ENCODE results near the gene MCUB. TPM values are rescaled to one million over a fixed set of nuclear protein-coding genes. Genes with fewer than 3 reads are reported as not detected.

Gene MCUB
- polyA plus RNA-seq, 2 of the 4 experiments (the other 2 are of a cell fraction), result 14.6 to 21.9 TPM

GRCh38 chr4:109648997-109649575 is 89.0 kb downstream of the MCUB start:
- 84% methylated on average over 2 of the region's 2 CpGs for WGBS (ENCODE audit: missing lambda C conversion rate)
- H3K4me3 ChIP-seq, result no peak overlapping the region
- FAIRE-seq, result no peak

GRCh38 chr4:109649872-109650271 is 89.8 kb downstream of the MCUB start:
- DNase-seq (ENCODE audit: low read depth in 1 of 2, low spot score in 1 of 2) (no peak), ATAC-seq (no peak), FAIRE-seq (no peak)
- TF ChIP-seq HES2 (IDR thresholded peaks at IDR 0.05), result no peak
- no peak for TF ChIP-seq ZNF302 (CRISPR knock-in tag; IDR thresholded peaks at IDR 0.05)
- TF ChIP-seq CHD2 (IDR thresholded peaks at IDR 0.05; ENCODE audit: low read length, partially characterized antibody), result no peak
- TF ChIP-seq TP53 (CRISPR knock-in tag; IDR thresholded peaks at IDR 0.05), result no peak
- TF ChIP-seq CBX8 (IDR thresholded peaks at IDR 0.05), result no peak
- no peak overlapping the region for H3K4me3 ChIP-seq
- no peaks in the 10 kb centered on the region for H3K4me1 ChIP-seq
- POLR2A ChIA-PET, result no interaction called here
- CTCF ChIA-PET, result no interaction called here
- H3K4me2 ChIP-seq, result no peak overlapping the region
- WGBS (ENCODE audit: missing lambda C conversion rate), result 91% methylated on average over 1 of the region's 1 CpG
- no peaks in the 10 kb centered on the region for H3K9me3 ChIP-seq
- H3K27ac ChIP-seq, result no peak overlapping the region

More at GRCh38 chr4:109648997-109649575, 89.0 kb downstream of the MCUB start:
- H3K4me2 ChIP-seq, result no peak overlapping the region
- ChIA-PET CTCF (no interaction called here), POLR2A (no interaction called here)
- H3K9me3 ChIP-seq, result no peaks in the 10 kb centered on the region
- TF ChIP-seq CHD4 (IDR thresholded peaks at IDR 0.05; ENCODE audit: borderline replicate concordance), result no peak
- no peak for TF ChIP-seq SREBF2 (IDR thresholded peaks at IDR 0.05)
- no peak for TF ChIP-seq EHMT2 (IDR thresholded peaks at IDR 0.05; ENCODE audit: low read depth)
- TF ChIP-seq RFX5 (IDR thresholded peaks at IDR 0.05), result no peak
- TF ChIP-seq CBX8 (IDR thresholded peaks at IDR 0.05), result no peak
- no peak for TF ChIP-seq KDM5A (IDR thresholded peaks at IDR 0.05)
- no peak for TF ChIP-seq SMC3 (IDR thresholded peaks at IDR 0.05)
- no peak for TF ChIP-seq ATOH8 (CRISPR knock-in tag; IDR thresholded peaks at IDR 0.05; ENCODE audit: low read depth)
- no peak for TF ChIP-seq USF2 (IDR thresholded peaks at IDR 0.05)
- no peak for TF ChIP-seq ZFP36 (IDR thresholded peaks at IDR 0.05; ENCODE audit: borderline replicate concordance, partially characterized antibody)
- no peak for TF ChIP-seq MAX (IDR thresholded peaks at IDR 0.05)
- TF ChIP-seq KDM1A (IDR thresholded peaks at IDR 0.05; ENCODE audit: low read depth), result no peak
- no peak for TF ChIP-seq HES2 (IDR thresholded peaks at IDR 0.05)
- no peak for TF ChIP-seq POLR2AphosphoS2 (conservative IDR thresholded peaks at IDR 0.05; ENCODE audit: low read length)
- ATAC-seq (no peak), DNase-seq (ENCODE audit: low read depth in 1 of 2, low spot score in 1 of 2) (no peak)
- no peaks in the 10 kb centered on the region for H3K4me1 ChIP-seq
- no peak overlapping the region for H3K27ac ChIP-seq

- ATAC-seq (no peak), FAIRE-seq (no peak), DNase-seq (ENCODE audit: low read depth in 1 of 2, low spot score in 1 of 2) (no peak)
- Histone ChIP-seq H3K4me2 (no peak overlapping the region), H3K27ac (no peak overlapping the region), H3K9me3 (no peaks in the 10 kb centered on the region), H3K4me3 (no peak overlapping the region), H3K4me1 (no peaks in the 10 kb centered on the region)
- POLR2A ChIA-PET, result no interaction called here
- TF ChIP-seq NR3C1 (IDR thresholded peaks at IDR 0.05) (no peak), CBX8 (IDR thresholded peaks at IDR 0.05) (no peak), ELK1 (IDR thresholded peaks at IDR 0.05; ENCODE audit: low read depth, low read length) (no peak), NFE2L2 (conservative IDR thresholded peaks at IDR 0.05; ENCODE audit: low read length) (no peak), PBX3 (IDR thresholded peaks at IDR 0.05) (no peak), EHMT2 (IDR thresholded peaks at IDR 0.05; ENCODE audit: low read depth) (no peak), HMGXB4 (CRISPR knock-in tag; IDR thresholded peaks at IDR 0.05; ENCODE audit: borderline replicate concordance) (no peak), MYC (IDR thresholded peaks at IDR 0.05; ENCODE audit: borderline replicate concordance, low read length) (no peak)
- CTCF ChIA-PET, result interaction anchor here (1.8 kb wide), 1 partner anchor 228 kb away, joined by 3 read pairs; no protein-coding TSS in a partner anchor
- WGBS (ENCODE audit: missing lambda C conversion rate), result 62% methylated on average over 4 of the region's 6 CpGs
Measured at GRCh38 chr4:109655396-109655795, 95.3 kb downstream of the MCUB start.

Data from A549 (cell line).